ENCODE results near the gene TEKTIP1.

The TEKTIP1 gene

GRCh38 chr19:3585301-3586126 is 46.5 kb downstream of the TEKTIP1 start, which contains the start of gene GIPC3:
Gene GIPC3 (plus strand): TSS chr19:3585478. CDS start chr19:3585598, 120 bp downstream.
- no peak for DNase-seq (ENCODE audit: low spot score)

- DNase-seq (ENCODE audit: low spot score) = no peak
Measured at GRCh38 chr19:3586127-3586626, 47.2 kb downstream of the TEKTIP1 start.

GRCh38 chr19:3586707-3587346 is 47.9 kb downstream of the TEKTIP1 start:
- no peak for DNase-seq (ENCODE audit: low spot score)

GRCh38 chr19:3589439-3589838 is 50.5 kb downstream of the TEKTIP1 start:
- no peak for DNase-seq (ENCODE audit: low spot score)

DNA sequence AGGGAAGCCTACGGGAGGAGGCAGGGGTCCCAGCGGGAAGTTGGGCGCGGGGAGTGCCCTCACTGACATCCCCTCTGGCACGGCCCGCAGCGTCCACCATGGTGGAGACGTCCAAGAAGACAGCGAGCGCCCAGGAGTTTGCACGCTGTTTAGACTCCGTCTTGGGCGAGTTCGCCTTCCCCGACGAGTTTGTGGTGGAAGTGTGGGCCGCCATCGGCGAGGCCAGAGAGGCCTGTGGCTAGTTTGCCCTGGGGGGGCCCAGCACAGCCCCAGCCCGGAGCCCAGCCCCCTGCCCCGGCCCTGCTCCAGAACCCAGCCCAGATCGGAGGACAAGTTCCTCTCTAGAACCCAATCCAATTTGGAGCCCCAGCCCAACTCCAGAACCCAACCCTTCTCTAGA is 51.0 kb downstream of the TEKTIP1 start:
- DNase-seq (ENCODE audit: low spot score) = no peak

DNA sequence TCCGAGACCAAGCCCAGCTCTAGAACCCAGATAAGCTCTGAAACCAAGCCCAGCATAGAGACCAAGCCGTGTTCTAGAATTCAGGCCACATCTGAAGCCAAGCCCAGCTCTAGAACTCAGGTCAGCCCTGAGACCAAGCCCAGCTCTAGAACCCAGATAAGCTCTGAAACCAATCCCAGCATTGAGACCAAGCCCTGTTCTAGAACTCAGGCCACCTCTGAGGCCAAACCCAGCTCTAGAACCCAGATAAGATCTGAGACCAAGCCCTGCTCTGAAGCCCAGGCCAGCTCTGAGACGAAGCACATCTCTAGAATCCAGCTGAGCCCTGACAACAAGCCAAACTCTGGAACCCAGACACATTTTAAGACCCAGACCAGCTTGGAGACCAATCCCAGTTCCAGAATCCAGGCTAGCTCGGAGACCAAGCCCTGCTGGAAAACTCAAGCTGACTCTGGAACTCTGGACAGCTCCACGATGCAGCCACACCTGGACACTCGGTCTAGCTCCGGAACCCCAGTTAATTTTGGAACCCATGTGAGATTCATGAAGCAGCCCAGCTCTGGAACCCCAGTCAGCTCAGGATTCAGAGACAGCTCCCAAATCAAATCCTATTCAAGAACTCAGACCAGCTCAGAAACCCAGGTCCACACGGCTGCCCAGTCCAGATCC is 52.2 kb downstream of the TEKTIP1 start:
- no peak for DNase-seq (ENCODE audit: low spot score)

GRCh38 chr19:3591876-3592613 is 53.1 kb downstream of the TEKTIP1 start:
- DNase-seq (ENCODE audit: low spot score) = no peak

DNA sequence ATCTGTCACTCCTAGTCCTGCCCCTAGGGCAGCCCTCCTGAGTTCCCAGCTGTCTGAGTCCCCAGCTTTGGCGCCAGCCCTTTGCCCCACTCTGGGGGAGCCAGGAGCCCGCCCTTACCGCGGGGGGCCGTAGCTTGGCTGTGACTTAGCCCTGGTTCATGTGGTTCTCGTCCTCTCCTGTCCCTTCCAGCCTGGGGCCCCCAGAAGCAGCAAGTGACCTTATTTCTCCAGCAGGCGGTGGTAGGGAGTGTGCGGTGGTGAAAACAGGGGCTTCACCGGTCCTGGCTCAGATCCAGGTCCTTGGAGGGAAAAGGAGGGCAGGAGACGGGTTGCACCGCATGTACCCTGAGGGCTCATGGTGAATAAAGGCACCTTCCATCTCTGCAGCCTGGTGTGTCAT is 54.2 kb downstream of the TEKTIP1 start:
- no peak for DNase-seq (ENCODE audit: low spot score)

Data from globus pallidus (tissue), 1 donor.